ENCODE results near the gene MRRF. TPM values are rescaled to one million over a fixed set of nuclear protein-coding genes. Genes with fewer than 3 reads are reported as not detected.

The MRRF gene
- total RNA-seq, 4 donors from 2014 or later: 20.5 to 29.2 (median 28.5) TPM

DNA sequence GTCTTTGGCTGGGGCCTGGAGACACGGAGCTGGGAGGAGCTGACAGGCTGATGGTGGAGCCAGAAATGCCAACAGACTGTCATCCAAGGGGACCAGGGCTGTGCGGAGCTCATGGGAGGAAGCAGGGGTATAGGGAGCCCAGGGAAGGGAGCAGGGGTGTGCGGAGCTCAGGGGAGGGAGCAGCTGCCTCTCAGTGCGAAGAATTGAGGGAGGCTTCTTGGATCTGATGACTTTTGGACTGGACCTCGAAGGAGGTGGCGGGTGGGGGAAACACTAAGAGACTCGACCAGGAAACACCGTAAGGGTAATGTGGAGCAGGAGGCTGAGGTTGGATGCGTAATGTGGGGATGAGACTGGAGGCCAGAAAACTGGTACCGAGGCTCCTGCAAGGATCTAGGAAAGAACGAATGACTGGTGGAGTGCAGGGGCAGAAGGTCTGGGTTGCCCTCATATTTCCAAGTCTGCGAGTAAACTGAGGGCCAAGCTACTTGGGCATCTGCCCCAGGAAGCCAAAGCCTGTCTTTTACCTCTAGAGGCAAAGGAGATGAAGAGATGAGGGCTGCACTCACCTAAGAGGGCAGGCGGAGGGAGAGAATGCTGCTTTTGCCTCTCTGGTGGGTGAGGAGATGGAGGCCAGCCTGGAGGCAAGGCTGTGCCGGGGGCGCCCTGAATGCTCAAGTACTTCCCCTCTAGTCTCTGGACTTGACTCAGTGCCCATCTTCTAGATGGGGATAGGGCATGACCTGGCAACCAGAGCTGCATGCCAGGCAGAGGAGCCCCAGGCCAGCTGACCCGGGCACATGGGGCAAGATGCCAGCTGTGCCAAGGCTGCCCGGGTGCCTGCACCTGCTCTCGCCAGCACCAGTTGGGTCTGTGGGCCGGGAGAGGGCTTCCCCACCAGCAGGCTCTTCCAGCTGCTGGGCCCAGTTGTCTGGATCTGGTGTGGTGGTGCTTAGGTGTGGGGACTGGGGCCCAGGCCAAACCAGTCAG, 108.5 kb downstream of the MRRF start:
- Histone ChIP-seq H3K27ac (replicated peaks in 1 of 4) (peak overlapping the region; percentile 85 to 90 (median 86)), H3K4me1 (peaks cover 37 to 84% (median 83%) of the 10 kb centered on the region in 4 donors), H3K4me3 (peak overlapping the region; percentile 4 to 67 (median 66)), H3K27me3 (no peaks in the 10 kb centered on the region), H3K36me3 (peaks cover 0 to 2% (median under 1%) of the 10 kb centered on the region in 4 donors), H3K9me3 (no peaks in the 10 kb centered on the region)
- intact Hi-C loops (cut with DNase I): no loop called here
- TF ChIP-seq POLR2AphosphoS5 (IDR thresholded peaks at IDR 0.05) (no peak), POLR2A (IDR thresholded peaks at IDR 0.05; ENCODE audit: low read depth) (no peak), EP300 (IDR thresholded peaks at IDR 0.05) (no peak)
- TF ChIP-seq, protein P1, sequence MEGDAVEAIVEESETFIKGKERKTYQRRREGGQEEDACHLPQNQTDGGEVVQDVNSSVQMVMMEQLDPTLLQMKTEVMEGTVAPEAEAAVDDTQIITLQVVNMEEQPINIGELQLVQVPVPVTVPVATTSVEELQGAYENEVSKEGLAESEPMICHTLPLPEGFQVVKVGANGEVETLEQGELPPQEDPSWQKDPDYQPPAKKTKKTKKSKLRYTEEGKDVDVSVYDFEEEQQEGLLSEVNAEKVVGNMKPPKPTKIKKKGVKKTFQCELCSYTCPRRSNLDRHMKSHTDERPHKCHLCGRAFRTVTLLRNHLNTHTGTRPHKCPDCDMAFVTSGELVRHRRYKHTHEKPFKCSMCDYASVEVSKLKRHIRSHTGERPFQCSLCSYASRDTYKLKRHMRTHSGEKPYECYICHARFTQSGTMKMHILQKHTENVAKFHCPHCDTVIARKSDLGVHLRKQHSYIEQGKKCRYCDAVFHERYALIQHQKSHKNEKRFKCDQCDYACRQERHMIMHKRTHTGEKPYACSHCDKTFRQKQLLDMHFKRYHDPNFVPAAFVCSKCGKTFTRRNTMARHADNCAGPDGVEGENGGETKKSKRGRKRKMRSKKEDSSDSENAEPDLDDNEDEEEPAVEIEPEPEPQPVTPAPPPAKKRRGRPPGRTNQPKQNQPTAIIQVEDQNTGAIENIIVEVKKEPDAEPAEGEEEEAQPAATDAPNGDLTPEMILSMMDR (IDR thresholded peaks at IDR 0.05): no peak
- DNase-seq (ENCODE audit: extremely low spot score): no peak
- WGBS: 73% methylated on average over 18 of the region's 19 CpGs

DNA sequence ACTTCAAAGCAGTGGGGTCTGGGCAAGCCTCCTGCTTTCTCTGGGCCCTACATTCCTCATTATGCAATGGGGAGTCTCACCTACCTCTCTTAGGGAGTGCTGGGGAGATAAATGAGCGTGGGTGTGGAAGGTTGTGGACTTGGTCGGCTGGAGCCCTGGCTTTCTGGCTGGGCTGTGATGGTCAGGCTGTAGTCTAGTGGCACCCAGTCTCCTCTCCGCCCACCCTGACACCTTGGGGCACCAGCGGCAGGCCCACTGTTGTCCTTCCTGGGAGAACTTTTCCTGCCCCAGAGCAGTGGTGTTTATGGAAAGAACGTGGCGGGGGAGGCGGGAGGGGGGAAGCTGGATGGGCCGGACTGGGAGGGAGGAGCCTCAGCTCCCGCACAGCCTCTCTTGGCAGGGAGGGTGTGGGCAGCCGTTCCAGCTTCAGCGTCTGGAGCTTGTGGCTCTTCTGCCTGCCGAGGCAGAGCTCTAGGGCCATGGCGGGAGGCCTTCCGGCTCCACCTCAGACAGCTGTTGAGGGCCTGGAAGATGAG, 110.3 kb downstream of the MRRF start:
- peak; percentile 69 to 89 for TF ChIP-seq POLR2AphosphoS5 (IDR thresholded peaks at IDR 0.05)
- TF ChIP-seq, protein P1 (IDR thresholded peaks at IDR 0.05): no peak
- WGBS: 28% methylated on average over 6 of the region's 14 CpGs
- Histone ChIP-seq H3K36me3 (peaks cover 0 to 19% (median 9%) of the 10 kb centered on the region in 4 donors), H3K27ac (replicated peaks in 1 of 4) (peak overlapping the region; percentile 85 to 90 (median 86)), H3K4me1 (peaks cover 37 to 84% (median 83%) of the 10 kb centered on the region in 4 donors), H3K27me3 (no peaks in the 10 kb centered on the region), H3K9me3 (no peaks in the 10 kb centered on the region), H3K4me3 (peak overlapping the region; percentile 14 to 49 (median 23))
- no peak for DNase-seq (ENCODE audit: extremely low spot score)
- intact Hi-C loops (cut with DNase I): no loop called here

- intact Hi-C loops (cut with DNase I): no loop called here
Measured at GRCh38 chr9:122376796-122377195, 112.1 kb downstream of the MRRF start.

GRCh38 chr9:122377241-122378164, 112.8 kb downstream of the MRRF start:
- TF ChIP-seq POLR2A (IDR thresholded peaks at IDR 0.05; ENCODE audit: low read depth): no peak
- TF ChIP-seq, protein P1 (IDR thresholded peaks at IDR 0.05): no peak
- no peak for TF ChIP-seq POLR2AphosphoS5 (IDR thresholded peaks at IDR 0.05)
- TF ChIP-seq EP300 (IDR thresholded peaks at IDR 0.05): no peak
- Histone ChIP-seq H3K36me3 (peaks cover 0 to 30% (median 14%) of the 10 kb centered on the region in 4 donors), H3K9me3 (no peaks in the 10 kb centered on the region), H3K4me3 (no peak overlapping the region), H3K27me3 (no peaks in the 10 kb centered on the region), H3K27ac (replicated peaks in 1 of 4) (peak overlapping the region; percentile 85 to 90 (median 86)), H3K4me1 (peaks cover 26 to 61% (median 60%) of the 10 kb centered on the region in 4 donors)
- intact Hi-C loops (cut with DNase I): no loop called here
- WGBS: 73% methylated on average over 18 of the region's 24 CpGs
- DNase-seq (ENCODE audit: extremely low spot score): no peak

More at GRCh38 chr9:122376796-122377195, 112.1 kb downstream of the MRRF start:
- whole genome bisulfite sequencing: 70% methylated on average over 1 of the region's 1 CpG
- no peaks in the 10 kb centered on the region for H3K9me3 ChIP-seq
- peaks cover 0 to 27% (median 13%) of the 10 kb centered on the region in 4 donors for H3K36me3 ChIP-seq
- H3K27ac ChIP-seq (replicated peaks in 1 of 4): peak overlapping the region; percentile 85 to 90 (median 86)
- peaks cover 26 to 65% (median 65%) of the 10 kb centered on the region in 4 donors for H3K4me1 ChIP-seq
- H3K27me3 ChIP-seq: no peaks in the 10 kb centered on the region
- DNase-seq (ENCODE audit: extremely low spot score): no peak
- TF ChIP-seq POLR2A (IDR thresholded peaks at IDR 0.05; ENCODE audit: low read depth): no peak
- TF ChIP-seq EP300 (IDR thresholded peaks at IDR 0.05): no peak
- TF ChIP-seq, protein P1 (IDR thresholded peaks at IDR 0.05): no peak
- no peak for TF ChIP-seq POLR2AphosphoS5 (IDR thresholded peaks at IDR 0.05)
- no peak overlapping the region for H3K4me3 ChIP-seq
